Stimulated activated naive CD8-positive, alpha-beta T cell treated with anti-CD3 and anti-CD28 coated beads, Interleukin-15, amount 100 ng/mL, for 72 hours (primary cell): ENCODE results near the gene MGLL.
A peak's percentile ranks its signal among the peaks of the same experiment; 100 is the strongest.

Source experiments
- ATAC-seq: fragments of 150-1000 bp; cut with Tn5 transposase; 2 replicates; pipeline ENCODE4 v1.10.0; 2021; ENCODE audit warnings: mild to moderate bottlenecking, moderate library complexity
- DNase-seq, 2 donors: peaks; one replicate each; pipeline ENCODE4 v3.0.0; 2021 to 2022
- H3K27ac Mint-ChIP-seq, 2 donors: one replicate each; pipeline ENCODE4 v1.8.0; 2022; ENCODE audit warnings: mild to moderate bottlenecking in 2 of 2, mixed read lengths in 2 of 2, moderate library complexity in 2 of 2
- H3K27me3 Mint-ChIP-seq: one replicate; pipeline ENCODE4 v1.8.0; 2022; ENCODE audit warnings: mixed read lengths
- H3K4me1 Mint-ChIP-seq: one replicate; pipeline ENCODE4 v1.8.0; 2022; ENCODE audit warnings: mild to moderate bottlenecking, mixed read lengths
- H3K4me3 Mint-ChIP-seq, 2 donors: one replicate each; pipeline ENCODE4 v1.8.0; 2022; ENCODE audit warnings: mild to moderate bottlenecking in 2 of 2, mixed read lengths in 2 of 2, moderate library complexity in 1 of 2
- H3K9me3 Mint-ChIP-seq, 2 donors: one replicate each; pipeline ENCODE4 v1.8.0; 2022; ENCODE audit warnings: mixed read lengths in 2 of 2

MGLL gene

DNA sequence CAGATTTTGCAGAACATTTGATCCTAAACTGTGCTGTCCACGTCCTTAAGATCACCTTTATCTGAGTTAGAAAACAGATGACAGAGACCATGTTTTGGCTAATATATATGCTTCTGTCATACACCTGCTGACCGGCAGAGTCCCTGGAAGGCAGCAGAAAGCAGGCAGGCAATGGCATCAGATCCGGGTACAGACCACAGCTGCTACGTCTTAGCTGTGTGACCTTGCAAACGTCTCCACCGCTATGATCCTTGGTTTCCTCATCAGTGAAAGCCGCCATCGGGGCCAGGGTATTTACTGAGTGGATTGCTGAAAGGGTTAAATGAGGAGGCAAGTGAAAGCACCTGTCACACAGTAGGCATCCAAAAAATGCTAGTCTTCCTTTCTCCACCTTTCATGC lies 77.4 kb downstream of the MGLL start:
- Mint-ChIP-seq H3K27me3 (peaks cover 23% of the 10 kb centered on the region), H3K4me1 (peaks cover 4% of the 10 kb centered on the region), H3K27ac (no peak overlapping the region), H3K9me3 (no peaks in the 10 kb centered on the region), H3K4me3 (no peak overlapping the region)
- DNase-seq: no peak
- ATAC-seq: no peak

DNA sequence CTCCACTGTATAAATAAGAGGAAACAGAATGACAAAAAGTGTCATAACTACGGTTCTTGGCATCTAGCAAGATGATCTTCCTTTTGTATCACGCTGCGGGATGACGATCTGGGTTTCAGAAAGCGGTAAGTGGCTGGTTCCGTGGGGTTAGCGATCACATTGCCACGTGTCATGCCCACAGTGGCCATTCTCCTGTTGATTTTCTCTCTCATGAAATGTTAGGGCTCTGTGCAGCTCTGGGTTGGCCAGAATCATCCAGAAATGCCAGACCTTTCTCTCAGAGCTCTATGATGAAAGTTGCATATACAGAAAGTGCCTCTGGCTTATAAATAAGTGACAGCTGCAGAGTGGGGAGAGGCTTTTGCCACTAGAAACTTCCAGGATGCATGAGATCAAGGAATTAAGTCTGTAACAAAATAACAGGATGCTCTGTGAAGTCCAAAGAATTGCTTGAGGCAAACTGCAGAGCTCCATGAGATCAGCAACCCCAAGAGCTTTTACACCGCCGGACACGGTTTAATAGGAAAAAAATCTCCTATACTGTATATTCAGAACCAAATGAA lies 78.0 kb downstream of the MGLL start:
- DNase-seq: no peak
- Mint-ChIP-seq H3K27ac (peak overlapping the region in 1 of 2 donors; percentile 30), H3K4me1 (no peaks in the 10 kb centered on the region), H3K4me3 (no peak overlapping the region), H3K27me3 (peaks cover 20% of the 10 kb centered on the region), H3K9me3 (no peaks in the 10 kb centered on the region)
- ATAC-seq: no peak

GRCh38 chr3:127743351-127744252 lies 78.7 kb downstream of the MGLL start:
- Mint-ChIP-seq H3K27ac (no peak overlapping the region), H3K4me1 (no peaks in the 10 kb centered on the region), H3K4me3 (no peak overlapping the region), H3K27me3 (peaks cover 20% of the 10 kb centered on the region), H3K9me3 (no peaks in the 10 kb centered on the region)
- DNase-seq: no peak
- ATAC-seq: no peak

DNA sequence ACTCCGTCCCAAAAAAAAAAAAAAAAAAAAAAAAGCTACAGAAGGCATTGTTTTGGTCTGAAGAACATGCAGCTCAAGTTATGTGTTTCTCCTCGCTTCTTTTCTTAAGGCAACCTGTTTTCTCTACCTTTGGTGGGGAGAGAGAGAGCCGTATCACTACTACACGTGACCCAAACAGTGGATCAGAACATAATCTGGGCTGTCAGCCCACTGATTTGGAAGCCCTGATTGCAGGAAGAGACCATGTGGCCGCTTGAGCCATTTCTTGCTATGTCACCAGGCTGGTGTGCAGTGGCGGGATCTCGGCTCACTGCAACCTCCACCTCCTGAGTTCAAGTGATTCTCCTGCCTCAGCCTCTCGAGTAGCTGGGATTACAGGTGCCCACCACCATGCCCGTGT lies 79.7 kb downstream of the MGLL start:
- Mint-ChIP-seq H3K27ac (no peak overlapping the region), H3K4me3 (no peak overlapping the region), H3K4me1 (no peaks in the 10 kb centered on the region), H3K9me3 (no peaks in the 10 kb centered on the region), H3K27me3 (peaks cover 20% of the 10 kb centered on the region)
- no peak for ATAC-seq
- DNase-seq: no peak

DNA sequence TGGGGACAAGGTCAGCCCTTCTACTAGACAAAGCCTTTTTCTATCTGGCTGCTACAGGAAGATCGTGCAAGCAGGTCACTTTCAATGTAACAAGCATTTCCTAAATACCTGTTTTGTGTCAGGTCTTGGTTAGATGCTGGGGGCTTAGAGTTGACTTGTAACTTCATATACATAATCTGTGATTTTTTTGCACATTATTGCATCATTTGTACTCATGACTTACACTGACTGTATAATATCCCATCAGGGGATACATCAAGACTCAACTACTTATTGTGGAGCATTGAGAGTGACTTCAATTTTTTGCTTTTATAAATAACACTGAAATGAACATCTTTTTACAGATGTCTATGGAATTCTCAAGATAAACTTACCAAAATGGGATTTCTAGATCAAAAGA lies 80.6 kb downstream of the MGLL start:
- no peak overlapping the region for H3K4me3 Mint-ChIP-seq
- peaks cover 20% of the 10 kb centered on the region for H3K27me3 Mint-ChIP-seq
- no peak for DNase-seq
- ATAC-seq: no peak
- H3K9me3 Mint-ChIP-seq: no peaks in the 10 kb centered on the region
- H3K27ac Mint-ChIP-seq: peak overlapping the region; percentile 6 to 26
- H3K4me1 Mint-ChIP-seq: no peaks in the 10 kb centered on the region

- H3K27me3 Mint-ChIP-seq: peaks cover 20% of the 10 kb centered on the region
- H3K27ac Mint-ChIP-seq: peak overlapping the region in 1 of 2 donors; percentile 26
- no peaks in the 10 kb centered on the region for H3K4me1 Mint-ChIP-seq
- H3K9me3 Mint-ChIP-seq: no peaks in the 10 kb centered on the region
- ATAC-seq (no peak), DNase-seq (no peak)
- H3K4me3 Mint-ChIP-seq: no peak overlapping the region
Observed at GRCh38 chr3:127741246-127741645, 81.1 kb downstream of the MGLL start.

DNA sequence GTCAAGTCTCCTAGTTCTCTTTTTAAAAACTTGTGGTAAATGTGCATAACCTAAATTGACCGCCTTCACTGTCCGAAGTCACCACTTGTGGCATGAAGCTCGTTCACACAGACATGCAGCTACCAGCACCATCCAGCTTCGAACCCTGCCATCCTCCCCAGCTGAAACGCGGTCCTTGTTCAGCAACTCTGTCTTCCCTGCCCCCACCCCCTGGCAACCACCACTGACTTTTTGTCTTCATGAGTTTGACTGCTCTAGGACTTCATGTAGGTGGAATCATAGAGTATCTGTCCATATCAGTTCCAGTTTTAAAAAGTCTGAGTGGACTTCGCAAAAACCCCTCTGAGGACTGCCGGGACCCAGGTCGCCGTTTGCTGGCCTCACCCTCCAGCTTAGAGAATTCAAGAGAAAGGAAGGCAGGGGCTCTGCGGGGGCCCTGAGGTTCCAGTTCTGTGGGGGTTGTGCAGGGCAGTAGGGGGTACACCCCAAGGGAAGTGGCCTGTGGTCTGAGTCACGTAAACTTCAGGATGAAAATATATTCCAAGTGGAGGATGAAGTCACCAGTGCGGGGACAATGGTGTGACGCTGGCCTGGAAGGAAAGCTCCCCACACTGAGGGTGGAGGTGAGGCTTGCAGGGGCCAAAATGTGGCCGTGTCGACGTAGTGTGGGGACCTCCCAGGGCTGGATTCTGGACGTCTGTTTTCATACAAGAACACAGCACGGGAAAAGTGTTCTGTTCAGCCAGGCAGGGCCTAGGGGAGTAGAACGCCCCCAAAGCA lies 82.0 kb downstream of the MGLL start:
- peak overlapping the region; percentile 56 to 67 for H3K27ac Mint-ChIP-seq
- peaks cover 20% of the 10 kb centered on the region for H3K27me3 Mint-ChIP-seq
- no peak overlapping the region for H3K4me3 Mint-ChIP-seq
- DNase-seq (no peak), ATAC-seq (no peak)
- no peaks in the 10 kb centered on the region for H3K4me1 Mint-ChIP-seq
- no peaks in the 10 kb centered on the region for H3K9me3 Mint-ChIP-seq

- DNase-seq (no peak), ATAC-seq (no peak)
- Mint-ChIP-seq H3K9me3 (no peaks in the 10 kb centered on the region), H3K4me3 (no peak overlapping the region), H3K4me1 (peaks cover 6% of the 10 kb centered on the region), H3K27me3 (peaks cover 25% of the 10 kb centered on the region), H3K27ac (no peak overlapping the region)
Observed at GRCh38 chr3:127739347-127740135, 82.8 kb downstream of the MGLL start.

DNA sequence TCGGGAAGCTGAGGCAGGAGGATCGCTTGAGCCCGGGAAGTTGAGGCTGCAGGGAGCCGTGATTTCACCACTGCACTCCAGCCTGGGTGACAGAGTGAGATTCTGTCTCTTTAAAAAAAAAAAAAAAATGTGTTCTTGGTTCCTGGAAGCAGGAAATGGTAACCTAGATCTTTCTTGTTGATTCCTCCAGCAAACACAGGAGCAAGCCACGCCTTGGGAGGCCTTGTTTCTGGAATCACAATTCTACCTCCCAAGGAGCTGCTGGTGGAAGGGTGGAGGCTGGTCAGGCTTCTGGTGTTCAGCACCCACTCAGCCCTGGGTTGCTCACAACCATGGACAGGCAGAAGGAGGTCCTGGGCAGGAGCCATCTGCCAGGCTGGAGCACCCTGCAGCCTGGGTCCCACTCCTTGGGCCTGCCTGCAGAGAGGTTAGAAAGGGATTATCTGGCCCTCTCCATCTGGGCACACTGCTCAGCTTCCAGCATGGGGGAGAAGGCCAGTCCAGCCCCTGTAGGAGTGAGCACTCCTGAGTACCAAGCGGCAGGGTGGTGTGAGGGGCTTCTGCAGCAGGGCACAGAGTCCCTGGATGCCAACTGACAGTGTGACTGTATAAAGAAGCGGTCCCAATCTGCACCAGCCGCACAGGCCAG lies 84.0 kb downstream of the MGLL start:
- no peak overlapping the region for H3K4me3 Mint-ChIP-seq
- no peak overlapping the region for H3K27ac Mint-ChIP-seq
- peaks cover 9% of the 10 kb centered on the region for H3K4me1 Mint-ChIP-seq
- no peaks in the 10 kb centered on the region for H3K9me3 Mint-ChIP-seq
- peaks cover 29% of the 10 kb centered on the region for H3K27me3 Mint-ChIP-seq
- ATAC-seq (no peak), DNase-seq (no peak)

DNA sequence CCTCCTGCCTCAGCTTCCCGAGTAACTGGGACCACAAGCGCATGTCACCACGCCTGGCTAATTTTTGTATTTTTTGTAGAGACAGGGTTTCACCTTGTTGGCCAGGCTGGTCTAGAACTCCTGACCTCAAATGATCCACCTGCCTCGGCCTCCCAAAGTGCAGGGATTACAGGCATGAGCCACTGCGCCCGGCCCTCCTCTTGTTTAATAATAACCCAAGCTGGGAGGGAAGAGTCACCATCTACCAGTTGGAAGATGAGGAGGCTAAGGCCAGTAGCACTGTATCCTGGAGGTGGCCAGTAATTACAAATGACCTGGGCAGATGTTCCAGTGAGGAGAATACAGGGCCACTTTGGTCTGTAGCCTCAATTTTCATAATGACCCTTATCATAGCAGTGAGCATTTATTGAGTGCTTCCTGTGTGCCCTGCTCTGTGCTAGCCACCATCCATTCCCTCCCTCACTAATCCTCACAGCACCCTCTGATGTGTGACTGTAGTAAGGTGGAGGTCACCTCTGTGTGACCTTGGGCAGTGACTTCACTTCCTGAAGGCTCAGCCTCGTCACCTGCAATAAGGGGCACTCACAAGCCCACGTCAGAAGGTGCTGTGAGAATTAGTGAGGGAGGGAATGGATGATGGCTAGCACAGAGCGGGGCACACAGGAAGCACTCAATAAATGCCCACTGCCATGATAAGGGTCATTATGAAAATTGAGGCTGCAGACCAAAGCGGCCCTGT lies 85.3 kb downstream of the MGLL start:
- H3K27ac Mint-ChIP-seq: no peak overlapping the region
- ATAC-seq: no peak

GRCh38 chr3:127735767-127736693 lies 86.3 kb downstream of the MGLL start:
- peaks cover 36% of the 10 kb centered on the region for H3K27me3 Mint-ChIP-seq
- H3K9me3 Mint-ChIP-seq: no peaks in the 10 kb centered on the region
- ATAC-seq (no peak), DNase-seq (no peak)
- H3K27ac Mint-ChIP-seq: no peak overlapping the region
- H3K4me3 Mint-ChIP-seq: no peak overlapping the region
- peaks cover 9% of the 10 kb centered on the region for H3K4me1 Mint-ChIP-seq

More for the DNA sequence above, 85.3 kb downstream of the MGLL start:
- no peak overlapping the region for H3K4me3 Mint-ChIP-seq
- H3K4me1 Mint-ChIP-seq: peaks cover 9% of the 10 kb centered on the region
- DNase-seq: no peak
- H3K9me3 Mint-ChIP-seq: no peaks in the 10 kb centered on the region
- peaks cover 39% of the 10 kb centered on the region for H3K27me3 Mint-ChIP-seq

GRCh38 chr3:127734754-127735473 lies 87.4 kb downstream of the MGLL start:
- ATAC-seq (no peak), DNase-seq (no peak)
- H3K27ac Mint-ChIP-seq: no peak overlapping the region
- no peak overlapping the region for H3K4me3 Mint-ChIP-seq
- peaks cover 9% of the 10 kb centered on the region for H3K4me1 Mint-ChIP-seq
- no peaks in the 10 kb centered on the region for H3K9me3 Mint-ChIP-seq
- peaks cover 27% of the 10 kb centered on the region for H3K27me3 Mint-ChIP-seq

- H3K27me3 Mint-ChIP-seq: peaks cover 27% of the 10 kb centered on the region
- H3K27ac Mint-ChIP-seq: no peak overlapping the region
- H3K4me3 Mint-ChIP-seq: no peak overlapping the region
- ATAC-seq (no peak), DNase-seq (no peak)
- no peaks in the 10 kb centered on the region for H3K9me3 Mint-ChIP-seq
- peaks cover 9% of the 10 kb centered on the region for H3K4me1 Mint-ChIP-seq
Observed at GRCh38 chr3:127734181-127734720, 88.1 kb downstream of the MGLL start.
